GM12878 (cell line): Measurements from ENCODE around the gene IGLON5. TPM values are rescaled to one million over a fixed set of nuclear protein-coding genes. Genes with fewer than 3 reads are reported as not detected.

Experiments used
- ATAC-seq: fragments of 200-7000 bp; cut with Tn5 transposase; 3 replicates; pipeline ENCODE4 v1.9.1; 2020; ENCODE audit warnings: mild to moderate bottlenecking, moderate library complexity
- BruUV-seq: library from RNA; stranded (reverse); fragments of 400-500 nt; replicated peaks from 2 replicates; lab custom pipeline; 2021; lab: Mats Ljungman, UMichigan
- CTCF ChIA-PET: fragments of 300-600 bp; sonication (Branson Sonifier 250); formaldehyde crosslinking; extraction: SDS; loops from one replicate; lab custom pipeline; 2021; ENCODE audit warnings: inconsistent platforms; lab: Yijun Ruan, JAX
- POLR2A ChIA-PET: fragments of 350-600 bp; formaldehyde crosslinking; extraction: SDS; loops from one replicate; lab custom pipeline; 2021; ENCODE audit warnings: inconsistent platforms; lab: Charles Lee
- RAD21 ChIA-PET: fragments of 300-600 bp; sonication (Branson Sonifier 250); formaldehyde crosslinking; loops from one replicate; lab custom pipeline; 2023; ENCODE audit warnings: antibody characterized with exemption; ENCODE audit not compliant: unreplicated experiment; lab: Charles Lee
- SMC1A ChIA-PET: fragments of 300-600 bp; sonication (Branson Sonifier 250); formaldehyde crosslinking; loops from one replicate; lab custom pipeline; 2023; ENCODE audit not compliant: unreplicated experiment, uncharacterized antibody; lab: Charles Lee
- DNase-seq: peaks from one replicate; pipeline ENCODE4 v3.0.0-alpha.2; 2011; ENCODE audit warnings: low read depth, low spot score
- FAIRE-seq: peaks from 3 replicates; lab custom pipeline; 2011; peaks lifted over from hg19 to GRCh38; lab: Jason Lieb, UNC
- H2AFZ ChIP-seq: 2 replicates; pipeline ENCODE4 v1.6.0; 2011; ENCODE audit warnings: low read depth, low read length, control low read depth; ENCODE audit not compliant: control insufficient read depth
- H3K27ac ChIP-seq: 2 replicates; pipeline ENCODE4 v1.5.1; 2011; ENCODE audit warnings: control low read depth; ENCODE audit not compliant: control insufficient read depth, insufficient read depth
- H3K27me3 ChIP-seq, 2 experiments: replicated peaks in 1 of 2; 2 replicates each; pipeline versions ENCODE4 v1.6.0 to v1.6.1; 2011; ENCODE audit warnings: low read length in 1 of 2; ENCODE audit not compliant: control insufficient read depth in 2 of 2, insufficient read depth in 2 of 2
- H3K36me3 ChIP-seq, 2 experiments: 2 replicates each; pipeline ENCODE4 v1.5.1; 2011; ENCODE audit warnings: low read length in 1 of 2; ENCODE audit not compliant: control insufficient read depth in 2 of 2, insufficient read depth in 2 of 2
- H3K4me1 ChIP-seq: 2 replicates; pipeline ENCODE4 v1.6.1; 2011; ENCODE audit warnings: mild to moderate bottlenecking, low read length, moderate library complexity, mixed read lengths; ENCODE audit not compliant: control insufficient read depth, insufficient read depth
- H3K4me2 ChIP-seq: 2 replicates; pipeline ENCODE4 v1.6.0; 2011; ENCODE audit warnings: control low read depth; ENCODE audit not compliant: control insufficient read depth, insufficient read depth
- H3K4me3 ChIP-seq: fragments of 200-600 bp; sonication (generic); 2 replicates; pipeline ENCODE4 v1.5.1; 2016
- H3K79me2 ChIP-seq: 2 replicates; pipeline ENCODE4 v1.6.0; 2011; ENCODE audit warnings: low read length; ENCODE audit not compliant: control insufficient read depth, insufficient read depth
- H3K9ac ChIP-seq: 2 replicates; pipeline ENCODE4 v1.8.0; 2011; ENCODE audit warnings: low read length, control low read depth, mixed read lengths; ENCODE audit not compliant: control insufficient read depth, insufficient read depth
- H3K9me3 ChIP-seq: replicated peaks from 3 replicates; pipeline ENCODE4 v1.5.1; 2011; ENCODE audit warnings: mild to moderate bottlenecking, low read length; ENCODE audit not compliant: control insufficient read depth, insufficient read depth
- H4K20me1 ChIP-seq: 2 replicates; pipeline ENCODE4 v1.6.0; 2011; ENCODE audit not compliant: control insufficient read depth, insufficient read depth
- CBX5 ChIP-seq: sonication (generic); IDR thresholded peaks from 2 replicates; pipeline ENCODE4 v1.6.1; 2016; ENCODE audit warnings: low read depth, moderate library complexity, mild to moderate bottlenecking, inconsistent platforms
- CUX1 ChIP-seq: IDR thresholded peaks from 2 replicates; pipeline ENCODE4 v1.6.1; 2012; ENCODE audit warnings: improper control_type of control experiment, low read depth, low read length; ENCODE audit not compliant: insufficient replicate concordance
- JUND ChIP-seq: IDR thresholded peaks from 2 replicates; pipeline ENCODE4 v1.6.1; 2012; ENCODE audit warnings: low read depth, mild to moderate bottlenecking, low read length, improper control_type of control experiment, moderate library complexity
- NFYA ChIP-seq: IDR thresholded peaks from 2 replicates; pipeline ENCODE4 v1.6.1; 2011; ENCODE audit warnings: low read depth, mild to moderate bottlenecking, low read length, improper control_type of control experiment, borderline replicate concordance
- NKRF ChIP-seq: fragments of 450-650 bp; conservative IDR thresholded peaks from 2 replicates; pipeline ENCODE4 v1.6.1; 2017; ENCODE audit warnings: mild to moderate bottlenecking, moderate library complexity
- RB1 ChIP-seq: fragments of 450-650 bp; formaldehyde crosslinking; IDR thresholded peaks from 2 replicates; pipeline ENCODE4 v1.6.1; 2017; ENCODE audit warnings: mild to moderate bottlenecking, borderline replicate concordance
- SMC3 ChIP-seq: IDR thresholded peaks from 2 replicates; pipeline ENCODE4 v1.6.1; 2011; ENCODE audit warnings: low read length, improper control_type of control experiment, borderline replicate concordance
- TCF12 ChIP-seq: IDR thresholded peaks from 2 replicates; pipeline ENCODE4 v1.6.1; 2011; ENCODE audit warnings: low read depth, mild to moderate bottlenecking, low read length
- ZZZ3 ChIP-seq: IDR thresholded peaks from 2 replicates; pipeline ENCODE4 v1.6.1; 2011; ENCODE audit warnings: low read depth; ENCODE audit not compliant: control insufficient read depth, insufficient read length
- WGBS: methylation state at CpG from one replicate; pipeline ENCODE4 v1.1.6; 2016; ENCODE audit warnings: low lambda C conversion rate; ENCODE audit not compliant: insufficient replicate concordance, insufficient coverage; ENCODE audit errors: missing lambda C conversion rate; 5-methylcytosine and 5-hydroxymethylcytosine counted together
- in situ Hi-C: fragments of 300-500 bp; cut with MboI; formaldehyde crosslinking; loops from 9 replicates; pipeline ENCODE4 v1.14.3; 2018; ENCODE audit warnings: mixed read lengths
- intact Hi-C: fragments of 100-400 bp; cut with micrococcal nuclease; formaldehyde crosslinking; loops from one replicate; pipeline ENCODE4 v1.14.2; 2022; ENCODE audit not compliant: unreplicated experiment
- polyA plus RNA-seq, 11 experiments: library from polyadenylated mRNA; depleted of rRNA in 4 of 11; unstranded in 6 of 11; stranded (reverse) in 5 of 11; fragments of >200 nt; fragmentation: Nextera tagmentation in 4 of 11; fragmentation: Illumina TruSeq in 1 of 11; extraction: Ambion mirVana in 4 of 11; extraction: Trizol in 1 of 11; gene quantifications; 1 replicate in 1 of 11; 2 replicates in 10 of 11; pipeline versions ENCODE4 v1.2.1 to v1.2.3, GENCODE V29; 2011 to 2016; ENCODE audit warnings: inconsistent platforms in 2 of 11, missing spikeins in 2 of 11, low read depth in 1 of 11
- total RNA-seq, 4 experiments: library from RNA; depleted of rRNA in 3 of 4; stranded (reverse); fragments of >200 nt in 3 of 4; fragmentation: Illumina TruSeq in 1 of 4; extraction: Trizol in 1 of 4; gene quantifications; 2 replicates each; pipeline versions ENCODE4 v1.2.1 to v1.2.3, GENCODE V29; 2013 to 2021
- TF ChIP-seq, protein P1 (sequence below): IDR thresholded peaks from 2 replicates; pipeline ENCODE4 v1.6.1; 2012; ENCODE audit warnings: low read depth, low read length, improper control_type of control experiment
- TF ChIP-seq, protein P2 (sequence below): IDR thresholded peaks from 2 replicates; pipeline ENCODE4 v1.6.1; 2011; ENCODE audit warnings: low read depth, mild to moderate bottlenecking, low read length, moderate library complexity, borderline replicate concordance; ENCODE audit errors: extremely low read depth
- TF ChIP-seq, protein P3 (sequence below): fragments of 450-650 bp; IDR thresholded peaks from 2 replicates; pipeline ENCODE4 v1.6.1; 2017; ENCODE audit warnings: low read depth, mild to moderate bottlenecking, moderate library complexity

Gene IGLON5
- total and polyA plus RNA-seq, 10 of the 15 experiments (the other 5 are each of a cell fraction or from before 2014, with no cell fraction given) = not detected

DNA sequence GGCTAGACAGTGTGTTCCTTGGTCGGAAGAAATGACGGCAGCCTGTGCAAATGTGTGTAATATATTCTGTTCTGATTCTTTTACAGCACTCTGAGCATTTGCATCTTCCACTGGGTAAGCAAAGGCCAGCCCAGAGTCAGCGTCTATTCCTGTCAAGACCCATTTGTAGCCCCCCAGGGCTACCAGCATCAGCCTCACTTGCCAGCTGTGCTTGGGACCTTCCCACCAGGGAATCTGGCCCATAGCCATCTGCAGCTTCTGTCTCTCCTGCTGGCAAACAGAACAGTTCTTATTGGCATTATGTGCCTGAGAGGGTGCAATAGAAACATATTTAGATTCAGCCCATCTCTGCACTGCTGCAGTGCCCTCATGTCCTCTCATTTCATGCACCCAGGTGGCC lies 6.0 kb upstream of the IGLON5 start (continued):
- TF ChIP-seq, protein P1, sequence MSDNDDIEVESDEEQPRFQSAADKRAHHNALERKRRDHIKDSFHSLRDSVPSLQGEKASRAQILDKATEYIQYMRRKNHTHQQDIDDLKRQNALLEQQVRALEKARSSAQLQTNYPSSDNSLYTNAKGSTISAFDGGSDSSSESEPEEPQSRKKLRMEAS = no peak
- TF ChIP-seq, protein P2, sequence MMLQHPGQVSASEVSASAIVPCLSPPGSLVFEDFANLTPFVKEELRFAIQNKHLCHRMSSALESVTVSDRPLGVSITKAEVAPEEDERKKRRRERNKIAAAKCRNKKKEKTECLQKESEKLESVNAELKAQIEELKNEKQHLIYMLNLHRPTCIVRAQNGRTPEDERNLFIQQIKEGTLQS = no peak
- TF ChIP-seq JUND (no peak), CBX5 (no peak), TCF12 (no peak), NKRF (no peak), ZZZ3 (no peak)
- TF ChIP-seq, all 136 proteins: peak for 0

- 20% methylated on average over 5 of the region's 8 CpGs for WGBS
- Histone ChIP-seq H3K79me2 (no peaks in the 10 kb centered on the region), H3K9me3 (no peaks in the 10 kb centered on the region; the same call in 2 of the 3 replicates), H4K20me1 (no peaks in the 10 kb centered on the region), H3K36me3 (no peaks in the 10 kb centered on the region), H3K4me2 (no peak overlapping the region), H3K4me1 (no peaks in the 10 kb centered on the region), H3K9ac (no peak overlapping the region), H2AFZ (no peak overlapping the region), H3K27ac (no peak overlapping the region), H3K4me3 (no peak overlapping the region), H3K27me3 (peaks cover 0 to 5% of the 10 kb centered on the region in 2 experiments; a peak in 1 of 4 replicates)
- POLR2A ChIA-PET = no interaction called here
- no peak for FAIRE-seq
- CTCF ChIA-PET = no interaction called here
- no TSS peak for BruUV-seq
- SMC1A ChIA-PET = no interaction called here
- intact Hi-C loops (no loop called here), in situ Hi-C loops (no loop called here)
- DNase-seq = no peak
- RAD21 ChIA-PET = no interaction called here
- no peak for ATAC-seq
- TF ChIP-seq NFYA (no peak), CUX1 (no peak), RB1 (no peak), SMC3 (no peak)
- TF ChIP-seq, protein P3, sequence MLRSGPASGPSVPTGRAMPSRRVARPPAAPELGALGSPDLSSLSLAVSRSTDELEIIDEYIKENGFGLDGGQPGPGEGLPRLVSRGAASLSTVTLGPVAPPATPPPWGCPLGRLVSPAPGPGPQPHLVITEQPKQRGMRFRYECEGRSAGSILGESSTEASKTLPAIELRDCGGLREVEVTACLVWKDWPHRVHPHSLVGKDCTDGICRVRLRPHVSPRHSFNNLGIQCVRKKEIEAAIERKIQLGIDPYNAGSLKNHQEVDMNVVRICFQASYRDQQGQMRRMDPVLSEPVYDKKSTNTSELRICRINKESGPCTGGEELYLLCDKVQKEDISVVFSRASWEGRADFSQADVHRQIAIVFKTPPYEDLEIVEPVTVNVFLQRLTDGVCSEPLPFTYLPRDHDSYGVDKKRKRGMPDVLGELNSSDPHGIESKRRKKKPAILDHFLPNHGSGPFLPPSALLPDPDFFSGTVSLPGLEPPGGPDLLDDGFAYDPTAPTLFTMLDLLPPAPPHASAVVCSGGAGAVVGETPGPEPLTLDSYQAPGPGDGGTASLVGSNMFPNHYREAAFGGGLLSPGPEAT = no peak
Observed at GRCh38 chr19:51316688-51317087, 5.2 kb downstream of the IGLON5 start.
